Measurements from ENCODE around the gene DIDO1. TPM values are rescaled to one million over a fixed set of nuclear protein-coding genes. Genes with fewer than 3 reads are reported as not detected.

Gene DIDO1
- total RNA-seq, 4 donors from 2014 or later: 72.5 to 143 (median 105) TPM

DNA sequence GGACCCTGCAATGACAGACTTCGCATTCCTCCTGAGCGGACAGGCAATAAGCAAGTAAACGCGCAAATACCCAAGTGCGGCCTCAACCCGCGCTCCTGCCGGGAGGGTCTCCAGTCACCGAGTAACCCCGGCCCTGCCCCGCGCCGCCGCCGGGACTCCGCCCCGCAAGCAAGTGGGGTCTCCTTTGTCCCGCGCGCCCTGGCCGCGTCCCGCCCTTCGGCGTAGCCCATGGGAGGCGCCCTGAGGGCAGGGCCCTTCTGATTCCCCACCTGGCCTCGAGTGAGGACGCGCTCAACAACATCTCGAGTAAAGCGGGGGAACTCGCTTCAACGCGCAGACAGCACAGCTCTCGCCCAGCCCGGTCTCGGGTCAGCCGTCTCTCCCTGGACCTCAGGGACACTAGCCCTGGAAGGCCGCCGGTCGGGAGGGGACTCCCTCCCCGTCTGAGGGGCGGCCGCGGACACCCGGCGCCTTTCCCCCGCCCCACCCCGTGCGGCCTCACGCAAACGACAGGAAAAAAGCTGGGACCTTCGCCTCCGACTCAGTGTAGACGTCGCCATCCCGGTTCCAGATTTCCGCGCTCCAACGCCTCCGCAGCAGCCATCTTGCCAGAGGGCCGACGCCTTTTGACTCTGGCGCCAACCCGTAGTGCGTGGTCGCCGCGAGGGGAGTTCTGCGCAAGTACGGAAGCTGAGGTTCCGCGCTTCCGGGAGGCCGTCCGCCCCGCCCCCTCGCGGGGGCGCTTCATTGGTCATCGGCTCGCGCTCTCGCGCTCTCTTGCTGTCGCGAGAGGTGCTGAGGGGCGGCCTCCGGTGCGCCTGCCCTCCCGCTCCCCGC, 11.2 kb upstream of the DIDO1 start:
- TF ChIP-seq POLR2A (IDR thresholded peaks at IDR 0.05): peak; percentile 35 to 81
- TF ChIP-seq, protein P1, sequence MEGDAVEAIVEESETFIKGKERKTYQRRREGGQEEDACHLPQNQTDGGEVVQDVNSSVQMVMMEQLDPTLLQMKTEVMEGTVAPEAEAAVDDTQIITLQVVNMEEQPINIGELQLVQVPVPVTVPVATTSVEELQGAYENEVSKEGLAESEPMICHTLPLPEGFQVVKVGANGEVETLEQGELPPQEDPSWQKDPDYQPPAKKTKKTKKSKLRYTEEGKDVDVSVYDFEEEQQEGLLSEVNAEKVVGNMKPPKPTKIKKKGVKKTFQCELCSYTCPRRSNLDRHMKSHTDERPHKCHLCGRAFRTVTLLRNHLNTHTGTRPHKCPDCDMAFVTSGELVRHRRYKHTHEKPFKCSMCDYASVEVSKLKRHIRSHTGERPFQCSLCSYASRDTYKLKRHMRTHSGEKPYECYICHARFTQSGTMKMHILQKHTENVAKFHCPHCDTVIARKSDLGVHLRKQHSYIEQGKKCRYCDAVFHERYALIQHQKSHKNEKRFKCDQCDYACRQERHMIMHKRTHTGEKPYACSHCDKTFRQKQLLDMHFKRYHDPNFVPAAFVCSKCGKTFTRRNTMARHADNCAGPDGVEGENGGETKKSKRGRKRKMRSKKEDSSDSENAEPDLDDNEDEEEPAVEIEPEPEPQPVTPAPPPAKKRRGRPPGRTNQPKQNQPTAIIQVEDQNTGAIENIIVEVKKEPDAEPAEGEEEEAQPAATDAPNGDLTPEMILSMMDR (IDR thresholded peaks at IDR 0.05): no peak
- H3K4me3 ChIP-seq: peak overlapping the region; percentile 84 to 96 (median 92)
- H3K36me3 ChIP-seq: peaks cover 0 to 22% (median 0%) of the 10 kb centered on the region in 3 donors
- no peaks in the 10 kb centered on the region for H3K9me3 ChIP-seq
- peak; percentile 91 to 98 (median 98) for DNase-seq
- no peaks in the 10 kb centered on the region for H3K27me3 ChIP-seq
- H3K27ac ChIP-seq: peak overlapping the region; percentile 82 to 98 (median 92)
- peaks cover 0 to 28% (median 16%) of the 10 kb centered on the region in 4 donors for H3K4me1 ChIP-seq

DNA sequence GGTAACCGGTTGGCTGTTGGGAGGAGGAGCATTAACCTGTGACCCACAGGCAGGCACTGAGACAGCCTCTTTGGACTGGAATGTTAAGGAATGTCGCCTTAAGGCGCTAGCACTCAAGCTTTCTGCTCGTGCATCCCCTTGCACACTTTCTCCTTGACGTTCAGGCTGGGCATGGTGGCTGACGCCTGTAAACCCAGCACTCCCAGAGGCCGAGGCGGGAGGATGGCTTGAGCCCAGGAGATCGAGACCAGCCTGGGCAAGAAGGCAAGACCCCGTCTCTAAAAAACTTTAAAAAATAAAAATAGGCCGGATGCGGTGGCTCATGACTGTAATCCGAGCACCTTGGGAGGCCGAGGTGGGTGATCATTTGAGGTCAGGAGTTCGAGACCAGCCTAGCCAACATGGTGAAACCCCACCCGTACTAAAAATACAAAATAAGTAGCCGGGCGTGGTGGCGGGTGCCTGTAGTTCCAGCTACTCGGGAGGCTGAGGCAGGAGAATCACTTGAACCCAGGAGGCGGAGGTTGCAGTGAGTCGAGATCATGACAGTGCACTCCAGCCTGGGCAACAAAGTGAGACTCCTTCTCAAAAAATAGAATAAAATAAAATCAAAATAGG, 9.8 kb upstream of the DIDO1 start:
- Histone ChIP-seq H3K9me3 (no peaks in the 10 kb centered on the region), H3K27me3 (no peaks in the 10 kb centered on the region), H3K27ac (no peak overlapping the region), H3K36me3 (peaks cover 0 to 9% (median 0%) of the 10 kb centered on the region in 3 donors), H3K4me3 (peak overlapping the region in 1 of 4 donors; percentile 90), H3K4me1 (peaks cover 0 to 28% (median 16%) of the 10 kb centered on the region in 4 donors)
- TF ChIP-seq POLR2A (IDR thresholded peaks at IDR 0.05): no peak
- TF ChIP-seq, protein P1 (IDR thresholded peaks at IDR 0.05): no peak
- peak in 1 of 3 donors; percentile 44 for DNase-seq

GRCh38 chr20:62935204-62935967, 9.1 kb upstream of the DIDO1 start:
- no peak for TF ChIP-seq POLR2A (IDR thresholded peaks at IDR 0.05)
- TF ChIP-seq, protein P1 (IDR thresholded peaks at IDR 0.05): no peak
- no peak for DNase-seq
- Histone ChIP-seq H3K36me3 (peaks cover 0 to 6% (median 0%) of the 10 kb centered on the region in 3 donors), H3K27ac (no peak overlapping the region), H3K9me3 (no peaks in the 10 kb centered on the region), H3K4me3 (no peak overlapping the region), H3K4me1 (peaks cover 0 to 28% (median 16%) of the 10 kb centered on the region in 4 donors), H3K27me3 (no peaks in the 10 kb centered on the region)

DNA sequence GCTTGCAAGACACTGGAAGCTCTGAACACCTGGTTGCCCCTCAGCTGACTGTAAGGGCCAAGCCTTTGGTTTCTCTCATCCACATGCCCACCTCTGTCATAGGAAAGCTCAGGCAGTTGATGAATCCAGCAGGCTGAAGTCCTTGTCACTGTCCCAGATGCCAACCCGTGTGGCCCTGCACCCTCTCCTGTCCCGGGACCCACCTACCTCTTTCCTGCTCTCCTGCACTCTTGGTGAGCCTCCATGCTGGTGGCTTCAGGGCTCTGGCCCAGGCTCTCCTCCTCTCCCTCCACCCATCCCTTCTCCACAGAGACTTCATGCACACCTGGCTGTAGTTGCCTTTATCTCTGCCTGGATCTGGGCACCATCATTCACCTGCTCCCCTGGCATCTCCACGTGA, 7.7 kb upstream of the DIDO1 start:
- peaks cover 0 to 30% (median 9%) of the 10 kb centered on the region in 4 donors for H3K4me1 ChIP-seq
- DNase-seq: peak in 1 of 3 donors; percentile 32
- no peaks in the 10 kb centered on the region for H3K27me3 ChIP-seq
- H3K4me3 ChIP-seq: no peak overlapping the region
- H3K36me3 ChIP-seq: peaks cover 0 to 6% (median 0%) of the 10 kb centered on the region in 3 donors
- TF ChIP-seq POLR2A (IDR thresholded peaks at IDR 0.05): no peak
- TF ChIP-seq, protein P1 (IDR thresholded peaks at IDR 0.05): no peak
- no peak overlapping the region for H3K27ac ChIP-seq
- H3K9me3 ChIP-seq: no peaks in the 10 kb centered on the region

GRCh38 chr20:62931464-62931863, 5.2 kb upstream of the DIDO1 start:
- Histone ChIP-seq H3K4me1 (peaks cover 7 to 44% (median 18%) of the 10 kb centered on the region in 4 donors), H3K36me3 (peaks cover 0 to 6% (median 0%) of the 10 kb centered on the region in 3 donors), H3K9me3 (no peaks in the 10 kb centered on the region), H3K4me3 (no peak overlapping the region), H3K27me3 (no peaks in the 10 kb centered on the region), H3K27ac (no peak overlapping the region)
- no peak for TF ChIP-seq POLR2A (IDR thresholded peaks at IDR 0.05)
- TF ChIP-seq, protein P1 (IDR thresholded peaks at IDR 0.05): no peak
- DNase-seq: peak in 1 of 3 donors; percentile 37

Data from Peyer's patch (tissue), 4 donors.